CD14-positive monocyte (primary cell): ENCODE data around the gene TRIM29. TPM values are rescaled to one million over a fixed set of nuclear protein-coding genes. Genes with fewer than 3 reads are reported as not detected.

Source experiments
- DNase-seq, 3 donors: peaks; one replicate each; pipeline ENCODE4 v3.0.0-alpha.2; 2011 to 2022
- H2AFZ ChIP-seq: 2 replicates; pipeline ENCODE4 v1.6.0; 2012; ENCODE audit warnings: mild to moderate bottlenecking, low read depth, low read length, inconsistent platforms; ENCODE audit not compliant: insufficient read depth, poor library complexity, severe bottlenecking
- H3K27ac ChIP-seq, 2 donors: 1 replicate in 1 of 2; 2 replicates in 1 of 2; pipeline ENCODE4 v1.5.1; 2012 to 2013; ENCODE audit warnings: low read length in 2 of 2, control low read depth in 1 of 2, inconsistent platforms in 1 of 2, low read depth in 1 of 2, mild to moderate bottlenecking in 1 of 2
- H3K27me3 ChIP-seq, 2 donors: one replicate each; pipeline versions ENCODE4 v1.6.0 to v1.6.1; 2011 to 2013; ENCODE audit warnings: low read length in 2 of 2; ENCODE audit not compliant: control insufficient read depth in 2 of 2, insufficient read depth in 2 of 2
- H3K36me3 ChIP-seq, 2 donors: replicated peaks in 1 of 2; 1 replicate in 1 of 2; 2 replicates in 1 of 2; pipeline versions ENCODE4 v1.5.1 to v1.6.1; 2012 to 2013; ENCODE audit warnings: low read length in 2 of 2, control low read depth in 1 of 2, inconsistent platforms in 1 of 2, mild to moderate bottlenecking in 1 of 2; ENCODE audit not compliant: insufficient read depth in 2 of 2, control insufficient read depth in 1 of 2
- H3K4me1 ChIP-seq, 2 donors: 1 replicate in 1 of 2; 2 replicates in 1 of 2; pipeline versions ENCODE4 v1.5.1 to v1.6.1; 2012 to 2013; ENCODE audit warnings: low read length in 2 of 2, control low read depth in 1 of 2, inconsistent platforms in 1 of 2, mild to moderate bottlenecking in 1 of 2, moderate library complexity in 1 of 2; ENCODE audit not compliant: insufficient read depth in 2 of 2, control insufficient read depth in 1 of 2
- H3K4me2 ChIP-seq: replicated peaks from 2 replicates; pipeline ENCODE3; 2012; ENCODE audit warnings: low read length, moderate library complexity, mild to moderate bottlenecking; ENCODE audit not compliant: poor library complexity, severe bottlenecking; ENCODE audit errors: extremely low read depth
- H3K4me3 ChIP-seq, 3 experiments: fragments of 200-600 bp in 1 of 3; sonication (generic) in 1 of 3; replicated peaks in 1 of 3; 1 replicate in 2 of 3; 2 replicates in 1 of 3; pipeline ENCODE4 v1.5.1; 2011 to 2013; ENCODE audit warnings: low read length in 3 of 3, mild to moderate bottlenecking in 3 of 3, control low read depth in 2 of 3, low read depth in 2 of 3, inconsistent platforms in 1 of 3, moderate library complexity in 1 of 3
- H3K79me2 ChIP-seq: 2 replicates; pipeline ENCODE4 v1.6.0; 2012; ENCODE audit warnings: mild to moderate bottlenecking, control low read depth, inconsistent platforms, low read length, moderate library complexity; ENCODE audit not compliant: insufficient read depth
- H3K9ac ChIP-seq: 2 replicates; pipeline ENCODE4 v1.6.0; 2017; ENCODE audit warnings: low read length, mild to moderate bottlenecking; ENCODE audit not compliant: insufficient read depth, poor library complexity, severe bottlenecking
- H3K9me3 ChIP-seq, 2 donors: replicated peaks in 1 of 2; 1 replicate in 1 of 2; 2 replicates in 1 of 2; pipeline versions ENCODE4 v1.5.1 to v1.6.1; 2012 to 2013; ENCODE audit warnings: low read length in 2 of 2, control low read depth in 1 of 2; ENCODE audit not compliant: control insufficient read depth in 1 of 2, insufficient read depth in 1 of 2
- H4K20me1 ChIP-seq: 2 replicates; pipeline ENCODE4 v1.6.0; 2012; ENCODE audit warnings: mild to moderate bottlenecking, low read length, control low read depth, moderate library complexity; ENCODE audit not compliant: insufficient read depth
- H3K27ac Mint-ChIP-seq, 7 donors: one replicate each; pipeline ENCODE4 v1.8.0; 2020; ENCODE audit warnings: mild to moderate bottlenecking in 7 of 7, mixed read lengths in 7 of 7, moderate library complexity in 6 of 7, inconsistent platforms in 2 of 7
- H3K27me3 Mint-ChIP-seq, 3 donors: one replicate each; pipeline ENCODE4 v1.8.0; 2021 to 2022; ENCODE audit warnings: low read depth in 3 of 3, mild to moderate bottlenecking in 3 of 3, mixed read lengths in 3 of 3, moderate library complexity in 3 of 3, inconsistent platforms in 1 of 3
- H3K36me3 Mint-ChIP-seq, 2 donors: one replicate each; pipeline ENCODE4 v1.8.0; 2020; ENCODE audit warnings: mixed read lengths in 2 of 2, inconsistent platforms in 1 of 2, mild to moderate bottlenecking in 1 of 2
- H3K4me1 Mint-ChIP-seq: one replicate; pipeline ENCODE4 v1.8.0; 2020; ENCODE audit warnings: mild to moderate bottlenecking, mixed read lengths
- H3K4me3 Mint-ChIP-seq, 2 donors: one replicate each; pipeline ENCODE4 v1.8.0; 2020; ENCODE audit warnings: mild to moderate bottlenecking in 2 of 2, mixed read lengths in 2 of 2, moderate library complexity in 1 of 2
- H3K9me3 Mint-ChIP-seq, 7 donors: one replicate each; pipeline ENCODE4 v1.8.0; 2020 to 2022; ENCODE audit warnings: mixed read lengths in 7 of 7, mild to moderate bottlenecking in 6 of 7, moderate library complexity in 6 of 7, inconsistent platforms in 2 of 7
- WGBS: methylation state at CpG from one replicate; pipeline ENCODE4 v1.1.5; 2013; ENCODE audit warnings: missing lambda C conversion rate; ENCODE audit not compliant: insufficient coverage; 5-methylcytosine and 5-hydroxymethylcytosine counted together
- intact Hi-C, 2 donors: fragments of 100-400 bp; cut with micrococcal nuclease; formaldehyde crosslinking; loops; one replicate each; pipeline versions ENCODE4 v1.15.0 to v1.15.1; 2023
- polyA plus RNA-seq, 3 donors: library from polyadenylated mRNA; depleted of rRNA in 1 of 3; unstranded in 2 of 3; stranded (reverse) in 1 of 3; fragments of 300-500 nt in 2 of 3; fragments of >200 nt in 1 of 3; fragmentation: Illumina TruSeq in 2 of 3; gene quantifications; 1 replicate in 2 of 3; 2 replicates in 1 of 3; pipeline ENCODE4 v1.2.3, GENCODE V29; 2012 to 2021
- TF ChIP-seq, protein P1 (sequence below): fragments of 200-600 bp; IDR thresholded peaks from one replicate; pipeline ENCODE4 v1.8.0; 2022; ENCODE audit warnings: antibody characterized with exemption, mild to moderate bottlenecking

Gene TRIM29
- polyA plus RNA-seq, 3 donors, result not detected

DNA sequence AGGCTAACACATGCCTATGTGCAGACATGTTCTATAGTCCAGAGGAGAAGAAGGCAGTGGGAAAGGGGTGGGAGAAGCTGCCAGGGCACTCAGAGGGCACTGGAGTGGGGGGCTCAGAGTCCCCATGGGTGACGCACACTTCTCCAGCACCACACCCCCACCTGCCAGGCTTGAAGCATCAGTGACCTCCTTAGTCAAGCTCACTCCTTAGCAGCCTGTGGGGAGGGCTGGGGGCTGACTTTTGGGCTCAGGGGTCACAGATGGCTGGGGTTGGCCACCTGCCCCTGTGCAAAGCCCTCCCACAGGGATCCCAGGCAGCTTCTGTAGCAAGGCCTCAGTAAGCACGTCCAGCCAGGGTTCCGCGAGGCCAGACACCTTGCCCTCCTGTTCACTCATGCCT is 18.8 kb downstream of the TRIM29 start:
- no peak for DNase-seq
- intact Hi-C loops, result no loop called here
- no peaks in the 10 kb centered on the region for H3K4me1 Mint-ChIP-seq

DNA sequence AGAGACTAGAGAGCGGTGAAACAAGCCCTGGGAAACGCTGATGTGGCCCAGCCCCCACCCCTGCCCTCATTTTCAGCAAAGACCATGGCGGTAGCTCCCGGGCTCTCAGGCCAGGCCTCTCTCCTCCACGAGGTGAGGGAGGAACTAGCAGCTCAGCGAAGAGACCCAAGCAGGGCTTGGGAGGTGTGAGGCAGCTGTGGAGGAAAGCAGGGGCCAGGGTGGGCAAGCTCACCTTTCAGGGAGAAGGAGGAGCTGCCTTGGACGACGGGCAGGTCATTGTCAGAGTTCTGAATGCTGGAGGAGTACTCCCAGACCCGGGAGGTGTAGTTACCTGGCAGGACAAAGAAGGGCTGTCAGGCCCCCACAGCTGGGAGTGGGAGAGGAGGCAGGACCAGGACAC is 19.9 kb downstream of the TRIM29 start:
- TF ChIP-seq, protein P1, sequence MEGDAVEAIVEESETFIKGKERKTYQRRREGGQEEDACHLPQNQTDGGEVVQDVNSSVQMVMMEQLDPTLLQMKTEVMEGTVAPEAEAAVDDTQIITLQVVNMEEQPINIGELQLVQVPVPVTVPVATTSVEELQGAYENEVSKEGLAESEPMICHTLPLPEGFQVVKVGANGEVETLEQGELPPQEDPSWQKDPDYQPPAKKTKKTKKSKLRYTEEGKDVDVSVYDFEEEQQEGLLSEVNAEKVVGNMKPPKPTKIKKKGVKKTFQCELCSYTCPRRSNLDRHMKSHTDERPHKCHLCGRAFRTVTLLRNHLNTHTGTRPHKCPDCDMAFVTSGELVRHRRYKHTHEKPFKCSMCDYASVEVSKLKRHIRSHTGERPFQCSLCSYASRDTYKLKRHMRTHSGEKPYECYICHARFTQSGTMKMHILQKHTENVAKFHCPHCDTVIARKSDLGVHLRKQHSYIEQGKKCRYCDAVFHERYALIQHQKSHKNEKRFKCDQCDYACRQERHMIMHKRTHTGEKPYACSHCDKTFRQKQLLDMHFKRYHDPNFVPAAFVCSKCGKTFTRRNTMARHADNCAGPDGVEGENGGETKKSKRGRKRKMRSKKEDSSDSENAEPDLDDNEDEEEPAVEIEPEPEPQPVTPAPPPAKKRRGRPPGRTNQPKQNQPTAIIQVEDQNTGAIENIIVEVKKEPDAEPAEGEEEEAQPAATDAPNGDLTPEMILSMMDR, result no peak
- Mint-ChIP-seq H3K27me3 (peaks cover 9 to 21% (median 15%) of the 10 kb centered on the region in 3 donors), H3K36me3 (no peaks in the 10 kb centered on the region), H3K4me1 (no peaks in the 10 kb centered on the region), H3K27ac (no peak overlapping the region), H3K9me3 (peaks cover 0 to 2% (median 0%) of the 10 kb centered on the region in 7 donors), H3K4me3 (no peak overlapping the region)
- H3K4me3 ChIP-seq, result no peak overlapping the region
- no peaks in the 10 kb centered on the region for H3K79me2 ChIP-seq
- no peaks in the 10 kb centered on the region for H3K9me3 ChIP-seq
- no peaks in the 10 kb centered on the region for H3K4me1 ChIP-seq
- intact Hi-C loops, result no loop called here
- no peak overlapping the region for H3K9ac ChIP-seq
- no peak overlapping the region for H3K27ac ChIP-seq
- DNase-seq, result no peak
- no peak overlapping the region for H2AFZ ChIP-seq
- no peaks in the 10 kb centered on the region for H3K36me3 ChIP-seq
- no peaks in the 10 kb centered on the region for H3K27me3 ChIP-seq
- WGBS, result 75% methylated on average over 7 of the region's 9 CpGs
- H4K20me1 ChIP-seq, result no peaks in the 10 kb centered on the region
- no peak overlapping the region for H3K4me2 ChIP-seq

More for the DNA sequence above, 18.8 kb downstream of the TRIM29 start:
- Histone ChIP-seq H3K9me3 (no peaks in the 10 kb centered on the region), H3K4me3 (no peak overlapping the region), H3K27me3 (no peaks in the 10 kb centered on the region), H3K9ac (no peak overlapping the region), H3K36me3 (no peaks in the 10 kb centered on the region), H3K27ac (no peak overlapping the region), H2AFZ (no peak overlapping the region), H4K20me1 (no peaks in the 10 kb centered on the region), H3K4me1 (no peaks in the 10 kb centered on the region), H3K79me2 (no peaks in the 10 kb centered on the region), H3K4me2 (no peak overlapping the region)
- 95% methylated on average over 3 of the region's 4 CpGs for WGBS
- H3K36me3 Mint-ChIP-seq, result no peaks in the 10 kb centered on the region
- TF ChIP-seq, protein P1, result no peak
- H3K27ac Mint-ChIP-seq, result no peak overlapping the region
- H3K4me3 Mint-ChIP-seq, result no peak overlapping the region
- peaks cover 0 to 2% (median 0%) of the 10 kb centered on the region in 7 donors for H3K9me3 Mint-ChIP-seq
- peaks cover 4 to 12% (median 12%) of the 10 kb centered on the region in 3 donors for H3K27me3 Mint-ChIP-seq
